ENCODE measurements around the gene HTR2C.

The HTR2C gene

DNA sequence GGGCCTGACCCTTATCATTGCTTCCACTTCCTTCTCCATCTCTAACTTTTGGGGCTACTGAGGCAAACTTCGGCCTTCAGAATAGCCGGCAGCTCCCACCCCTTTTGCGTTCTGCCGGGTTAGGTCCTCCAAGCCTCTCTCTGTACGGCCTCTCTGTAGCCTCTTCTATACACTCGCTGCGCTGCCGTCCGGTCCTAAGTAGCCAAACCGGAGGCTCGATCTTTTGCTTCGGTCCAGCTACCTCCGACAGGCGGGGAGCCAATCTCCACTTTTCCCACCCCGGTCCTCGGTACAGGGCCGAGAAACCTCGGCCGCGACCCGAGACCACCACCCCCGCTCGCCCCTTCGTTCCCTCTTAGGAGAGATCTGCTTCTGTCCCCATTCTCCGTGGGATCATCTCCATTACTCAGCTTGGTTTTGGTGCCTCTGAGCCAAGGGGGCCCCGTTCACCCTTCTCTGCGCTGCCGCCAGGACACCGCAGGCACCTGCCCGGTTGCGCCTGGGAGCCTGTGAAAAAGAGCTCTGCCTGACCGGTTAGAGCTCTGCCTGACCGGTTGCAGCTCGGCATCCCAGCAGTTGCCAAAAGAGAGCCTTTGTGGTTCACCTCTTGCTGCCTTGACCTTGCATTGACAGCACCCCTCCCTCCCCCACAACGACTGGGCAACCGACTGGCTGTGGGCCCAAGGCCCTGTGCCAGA is 1.0 kb upstream of the HTR2C start:
- H3K27ac ChIP-seq (ENCODE audit: poor library complexity, severe bottlenecking) = no peak overlapping the region
- H3K4me1 ChIP-seq (ENCODE audit: insufficient read depth, poor library complexity, severe bottlenecking) = no peaks in the 10 kb centered on the region
- TF ChIP-seq, protein P1, sequence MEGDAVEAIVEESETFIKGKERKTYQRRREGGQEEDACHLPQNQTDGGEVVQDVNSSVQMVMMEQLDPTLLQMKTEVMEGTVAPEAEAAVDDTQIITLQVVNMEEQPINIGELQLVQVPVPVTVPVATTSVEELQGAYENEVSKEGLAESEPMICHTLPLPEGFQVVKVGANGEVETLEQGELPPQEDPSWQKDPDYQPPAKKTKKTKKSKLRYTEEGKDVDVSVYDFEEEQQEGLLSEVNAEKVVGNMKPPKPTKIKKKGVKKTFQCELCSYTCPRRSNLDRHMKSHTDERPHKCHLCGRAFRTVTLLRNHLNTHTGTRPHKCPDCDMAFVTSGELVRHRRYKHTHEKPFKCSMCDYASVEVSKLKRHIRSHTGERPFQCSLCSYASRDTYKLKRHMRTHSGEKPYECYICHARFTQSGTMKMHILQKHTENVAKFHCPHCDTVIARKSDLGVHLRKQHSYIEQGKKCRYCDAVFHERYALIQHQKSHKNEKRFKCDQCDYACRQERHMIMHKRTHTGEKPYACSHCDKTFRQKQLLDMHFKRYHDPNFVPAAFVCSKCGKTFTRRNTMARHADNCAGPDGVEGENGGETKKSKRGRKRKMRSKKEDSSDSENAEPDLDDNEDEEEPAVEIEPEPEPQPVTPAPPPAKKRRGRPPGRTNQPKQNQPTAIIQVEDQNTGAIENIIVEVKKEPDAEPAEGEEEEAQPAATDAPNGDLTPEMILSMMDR (IDR thresholded peaks at IDR 0.05; ENCODE audit: poor library complexity, severe bottlenecking) = no peak
- ATAC-seq (ENCODE audit: low read depth) (no peak), DNase-seq (ENCODE audit: low spot score) (no peak)
- peaks cover 50% of the 10 kb centered on the region for H3K27me3 ChIP-seq (ENCODE audit: insufficient read depth, poor library complexity, severe bottlenecking)
- H3K9me3 ChIP-seq (ENCODE audit: severe bottlenecking) = no peaks in the 10 kb centered on the region
- no peaks in the 10 kb centered on the region for H3K36me3 ChIP-seq (ENCODE audit: low read depth)
- H3K4me3 ChIP-seq (ENCODE audit: severe bottlenecking) = no peak overlapping the region

DNA sequence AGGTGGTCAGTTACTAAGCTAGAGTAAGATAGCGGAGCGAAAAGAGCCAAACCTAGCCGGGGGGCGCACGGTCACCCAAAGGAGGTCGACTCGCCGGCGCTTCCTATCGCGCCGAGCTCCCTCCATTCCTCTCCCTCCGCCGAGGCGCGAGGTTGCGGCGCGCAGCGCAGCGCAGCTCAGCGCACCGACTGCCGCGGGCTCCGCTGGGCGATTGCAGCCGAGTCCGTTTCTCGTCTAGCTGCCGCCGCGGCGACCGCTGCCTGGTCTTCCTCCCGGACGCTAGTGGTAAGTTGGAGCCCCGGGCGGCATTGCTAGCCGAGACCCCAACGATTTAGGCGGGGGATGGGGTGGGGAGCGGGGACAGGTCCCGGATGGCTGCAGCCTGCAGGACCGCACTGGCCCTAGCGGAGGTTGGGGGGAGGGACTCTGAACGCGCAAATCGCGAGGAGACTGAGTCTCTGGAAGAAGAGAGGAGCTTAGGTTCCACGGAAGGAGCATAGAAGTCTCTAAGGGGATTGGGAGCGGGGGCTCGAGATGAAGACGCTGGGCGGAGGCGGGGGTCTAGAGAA is 573 bp downstream of the HTR2C start:
- peaks cover 50% of the 10 kb centered on the region for H3K27me3 ChIP-seq (ENCODE audit: insufficient read depth, poor library complexity, severe bottlenecking)
- H3K27ac ChIP-seq (ENCODE audit: poor library complexity, severe bottlenecking) = no peak overlapping the region
- no peaks in the 10 kb centered on the region for H3K36me3 ChIP-seq (ENCODE audit: low read depth)
- H3K4me1 ChIP-seq (ENCODE audit: insufficient read depth, poor library complexity, severe bottlenecking) = no peaks in the 10 kb centered on the region
- TF ChIP-seq, protein P1 (IDR thresholded peaks at IDR 0.05; ENCODE audit: poor library complexity, severe bottlenecking) = no peak
- no peak for DNase-seq (ENCODE audit: low spot score)
- H3K4me3 ChIP-seq (ENCODE audit: severe bottlenecking) = no peak overlapping the region
- H3K9me3 ChIP-seq (ENCODE audit: severe bottlenecking) = no peaks in the 10 kb centered on the region
- ATAC-seq (ENCODE audit: low read depth) = no peak

DNA sequence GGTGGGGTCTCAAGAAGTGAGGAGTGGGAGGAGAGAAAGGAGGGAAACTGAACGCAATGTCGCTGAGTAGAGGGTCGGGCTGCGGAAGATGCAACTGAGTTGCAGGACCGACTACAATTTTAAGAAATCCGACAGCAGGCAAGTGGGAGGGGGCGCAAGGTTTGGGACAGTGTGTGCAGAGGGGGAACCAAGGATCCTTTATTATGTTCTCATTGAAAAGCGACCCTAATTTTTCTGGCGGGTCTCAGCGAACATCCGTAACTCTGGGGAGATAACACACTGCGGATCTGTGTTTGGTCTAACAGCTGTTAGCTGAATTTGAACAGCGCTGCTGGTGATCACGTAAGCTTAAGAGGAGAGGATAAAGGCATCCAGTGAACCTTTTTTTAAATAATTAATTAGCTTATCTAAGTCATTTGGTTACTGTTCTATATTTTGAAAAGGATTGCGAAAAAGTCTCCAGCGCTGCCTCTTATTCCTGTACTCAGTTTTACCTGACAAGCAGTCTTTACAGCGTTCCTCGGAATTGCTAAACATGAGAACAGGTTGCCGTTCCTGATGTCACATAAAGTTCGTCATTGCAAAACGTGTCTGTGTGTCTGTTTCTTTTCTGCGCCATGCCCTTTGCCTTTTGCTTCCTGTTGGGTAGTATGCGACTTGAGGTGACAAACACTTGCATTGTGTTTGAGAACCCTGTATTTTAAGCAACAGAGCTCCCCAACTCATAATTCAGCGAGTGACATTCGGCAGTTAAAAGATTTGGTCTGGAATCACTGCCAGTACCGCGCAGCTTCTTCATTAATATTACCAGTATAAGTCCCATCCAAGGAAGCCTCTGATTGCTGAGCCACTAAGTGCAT is 1.3 kb downstream of the HTR2C start:
- Histone ChIP-seq H3K4me1 (ENCODE audit: insufficient read depth, poor library complexity, severe bottlenecking) (no peaks in the 10 kb centered on the region), H3K9me3 (ENCODE audit: severe bottlenecking) (no peaks in the 10 kb centered on the region), H3K36me3 (ENCODE audit: low read depth) (no peaks in the 10 kb centered on the region), H3K27ac (ENCODE audit: poor library complexity, severe bottlenecking) (no peak overlapping the region), H3K27me3 (ENCODE audit: insufficient read depth, poor library complexity, severe bottlenecking) (peaks cover 46% of the 10 kb centered on the region), H3K4me3 (ENCODE audit: severe bottlenecking) (no peak overlapping the region)
- DNase-seq (ENCODE audit: low spot score) (no peak), ATAC-seq (ENCODE audit: low read depth) (no peak)
- TF ChIP-seq, protein P1 (IDR thresholded peaks at IDR 0.05; ENCODE audit: poor library complexity, severe bottlenecking) = no peak

DNA sequence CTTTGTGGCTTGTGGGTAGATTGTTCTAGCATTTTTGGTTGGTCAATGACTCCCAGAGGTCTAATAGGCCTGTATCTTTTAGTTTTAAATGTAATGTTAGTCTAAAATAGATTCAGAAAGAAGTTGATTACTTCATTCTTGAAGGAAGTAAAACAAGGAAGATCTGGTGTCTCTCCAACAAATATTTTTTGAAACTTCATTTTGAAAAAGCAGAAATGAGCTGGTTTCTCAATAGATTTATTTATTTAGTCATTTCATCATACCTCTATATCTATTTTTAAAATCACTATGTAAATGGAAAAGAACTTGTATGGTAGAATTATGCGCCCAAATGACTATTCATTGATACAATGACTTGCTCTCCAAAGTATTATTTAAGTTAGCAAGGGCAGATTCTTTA is 7.2 kb downstream of the HTR2C start:
- ATAC-seq (ENCODE audit: low read depth) = no peak
- Histone ChIP-seq H3K27ac (ENCODE audit: poor library complexity, severe bottlenecking) (no peak overlapping the region), H3K36me3 (ENCODE audit: low read depth) (no peaks in the 10 kb centered on the region), H3K9me3 (ENCODE audit: severe bottlenecking) (no peaks in the 10 kb centered on the region), H3K4me1 (ENCODE audit: insufficient read depth, poor library complexity, severe bottlenecking) (no peaks in the 10 kb centered on the region), H3K27me3 (ENCODE audit: insufficient read depth, poor library complexity, severe bottlenecking) (no peaks in the 10 kb centered on the region), H3K4me3 (ENCODE audit: severe bottlenecking) (no peak overlapping the region)
- TF ChIP-seq, protein P1 (IDR thresholded peaks at IDR 0.05; ENCODE audit: poor library complexity, severe bottlenecking) = no peak
- no peak for DNase-seq (ENCODE audit: low spot score)

Data from RWPE2 (cell line).